Kidney (tissue), 14 donors: ENCODE measurements around the gene NRIP3. TPM values are rescaled to one million over a fixed set of nuclear protein-coding genes. Genes with fewer than 3 reads are reported as not detected.

Experiments used
- DNase-seq, 5 donors: peaks; one replicate each; pipeline ENCODE4 v3.0.0-alpha.2; 2013 to 2020
- FAIRE-seq: peaks from 2 replicates; lab custom pipeline; 2012; peaks lifted over from hg19 to GRCh38; lab: Jason Lieb, UNC
- H3K27ac ChIP-seq, 2 donors: one replicate each; pipeline ENCODE4 v1.7.0; 2013; ENCODE audit warnings: low read depth in 2 of 2, low read length in 2 of 2, inconsistent platforms in 1 of 2
- H3K27me3 ChIP-seq: one replicate; pipeline ENCODE4 v1.7.1; 2013; ENCODE audit warnings: low read length, inconsistent platforms; ENCODE audit not compliant: control insufficient read depth, insufficient read depth
- H3K36me3 ChIP-seq, 3 donors: one replicate each; pipeline versions ENCODE4 v1.7.0 to v1.7.1; 2013; ENCODE audit warnings: low read length in 3 of 3, control low read depth in 1 of 3, inconsistent platforms in 1 of 3; ENCODE audit not compliant: insufficient read depth in 3 of 3, control insufficient read depth in 2 of 3
- H3K4me1 ChIP-seq, 3 donors: one replicate each; pipeline versions ENCODE4 v1.7.0 to v1.7.1; 2013; ENCODE audit warnings: low read length in 3 of 3, inconsistent platforms in 1 of 3, low read depth in 1 of 3; ENCODE audit not compliant: control insufficient read depth in 2 of 3, insufficient read depth in 2 of 3
- H3K4me3 ChIP-seq, 3 donors: one replicate each; pipeline versions ENCODE4 v1.7.0 to v1.8.1; 2013; ENCODE audit warnings: low read length in 3 of 3, control low read depth in 1 of 3, inconsistent platforms in 1 of 3
- H3K9ac ChIP-seq, 3 donors: one replicate each; pipeline versions ENCODE4 v1.7.0 to v1.7.1; 2013; ENCODE audit warnings: low read length in 3 of 3, control low read depth in 1 of 3, inconsistent platforms in 1 of 3
- H3K9me3 ChIP-seq, 3 donors: one replicate each; pipeline versions ENCODE4 v1.7.0 to v1.7.1; 2013; ENCODE audit warnings: low read length in 3 of 3, control low read depth in 1 of 3, inconsistent platforms in 1 of 3; ENCODE audit not compliant: control insufficient read depth in 2 of 3, insufficient read depth in 1 of 3
- CTCF ChIP-seq: IDR thresholded peaks from 3 replicates; pipeline ENCODE4 v1.5.1; 2012; ENCODE audit warnings: mild to moderate bottlenecking, moderate library complexity, borderline replicate concordance; ENCODE audit not compliant: insufficient read depth; ENCODE audit errors: extremely low read depth
- intact Hi-C: fragments of 100-400 bp; cut with DNase I; formaldehyde crosslinking; loops from one replicate; pipeline ENCODE4 v1.11.1; 2022
- polyA plus RNA-seq: library from polyadenylated mRNA; stranded (reverse); fragments of 350-450 nt; fragmentation: Illumina TruSeq; extraction: RNeasy Lipid Tissue Mini Kit (QIAGEN cat#74804); gene quantifications from one replicate; pipeline ENCODE4 v1.2.3, GENCODE V29; 2014; ENCODE audit warnings: low read depth, low replicate concordance; ENCODE audit not compliant: insufficient read depth
- total RNA-seq: library from RNA; stranded (reverse); fragmentation: NEBNext Ultra II Directional; extraction: Animal tissue kit (Norgen Biotek cat#: 25700); gene quantifications from one replicate; pipeline ENCODE4 v1.2.1, GENCODE V29; 2021
- donor health status: control.
- donor health status: control.
- donor health status: control.
- donor health status: control.
- donor health status: control.
- donor health status: DM: yes; HTN: yes; CAD: no.
- donor health status: Normal renal cell carcinoma (clear cell type).

The NRIP3 gene
- total and polyA plus RNA-seq, 2 donors from 2014 or later = 1.1 to 1.6 TPM

- DNase-seq (peak in 3 of 5 donors; percentile 20 to 90 (median 74)), FAIRE-seq (no peak)
- intact Hi-C loops = no loop called here
- no peaks in the 10 kb centered on the region for H3K9me3 ChIP-seq
- H3K27ac ChIP-seq = no peak overlapping the region
- H3K4me1 ChIP-seq = no peaks in the 10 kb centered on the region
- H3K36me3 ChIP-seq = no peaks in the 10 kb centered on the region
- no peak overlapping the region for H3K9ac ChIP-seq
- TF ChIP-seq CTCF = no peak
- H3K27me3 ChIP-seq = no peaks in the 10 kb centered on the region
- no peak overlapping the region for H3K4me3 ChIP-seq
Observed at GRCh38 chr11:9047964-9048523, 44.2 kb upstream of the NRIP3 start.

- no peaks in the 10 kb centered on the region for H3K9me3 ChIP-seq
- no peak overlapping the region for H3K9ac ChIP-seq
- no peaks in the 10 kb centered on the region for H3K4me1 ChIP-seq
- DNase-seq (no peak), FAIRE-seq (no peak)
- no peaks in the 10 kb centered on the region for H3K36me3 ChIP-seq
- no peak overlapping the region for H3K27ac ChIP-seq
- no peak for TF ChIP-seq CTCF
- intact Hi-C loops = no loop called here
- H3K27me3 ChIP-seq = no peaks in the 10 kb centered on the region
- no peak overlapping the region for H3K4me3 ChIP-seq
Observed at GRCh38 chr11:9046481-9046880, 42.7 kb upstream of the NRIP3 start.

GRCh38 chr11:9042488-9042887 is 38.7 kb upstream of the NRIP3 start:
- intact Hi-C loops = no loop called here
- H3K9ac ChIP-seq = no peak overlapping the region
- no peak for FAIRE-seq

More at GRCh38 chr11:9042488-9042887, 38.7 kb upstream of the NRIP3 start:
- H3K4me3 ChIP-seq = no peak overlapping the region
- no peak overlapping the region for H3K27ac ChIP-seq
- no peak for TF ChIP-seq CTCF
- no peak for DNase-seq
- H3K9me3 ChIP-seq = no peaks in the 10 kb centered on the region
- H3K4me1 ChIP-seq = no peaks in the 10 kb centered on the region
- no peaks in the 10 kb centered on the region for H3K36me3 ChIP-seq
- no peaks in the 10 kb centered on the region for H3K27me3 ChIP-seq
